NOMO-1 treated with DMSO at 0.1 percent for 48 hours (cell line): ENCODE results near the gene SORCS3.

Experiments
- DNase-seq: peaks from one replicate; lab custom pipeline; 2025; ENCODE audit not compliant: unreplicated experiment; lab: John Stamatoyannopoulos, UW

Gene SORCS3

GRCh38 chr10:104774234-104774633, 133.1 kb downstream of the SORCS3 start:
- DNase-seq = no peak

GRCh38 chr10:104777086-104777799, 136.2 kb downstream of the SORCS3 start:
- no peak for DNase-seq

- no peak for DNase-seq
Measured at GRCh38 chr10:104778371-104778770, 137.3 kb downstream of the SORCS3 start.

- no peak for DNase-seq
Measured at GRCh38 chr10:104779701-104780100, 138.6 kb downstream of the SORCS3 start.

GRCh38 chr10:104780165-104780564, 139.1 kb downstream of the SORCS3 start:
- DNase-seq = no peak

GRCh38 chr10:104780946-104781595, 140.0 kb downstream of the SORCS3 start:
- no peak for DNase-seq

- DNase-seq = no peak
Measured at GRCh38 chr10:104784452-104784851, 143.4 kb downstream of the SORCS3 start.

GRCh38 chr10:104791471-104791870, 150.4 kb downstream of the SORCS3 start:
- DNase-seq = no peak

- no peak for DNase-seq
Measured at GRCh38 chr10:104795411-104795810, 154.3 kb downstream of the SORCS3 start.

GRCh38 chr10:104796823-104797222, 155.7 kb downstream of the SORCS3 start:
- no peak for DNase-seq

GRCh38 chr10:104802941-104803340, 161.9 kb downstream of the SORCS3 start:
- DNase-seq = no peak

GRCh38 chr10:104804880-104805279, 163.8 kb downstream of the SORCS3 start:
- no peak for DNase-seq

GRCh38 chr10:104806801-104807200, 165.7 kb downstream of the SORCS3 start:
- no peak for DNase-seq

GRCh38 chr10:104807581-104808310, 166.7 kb downstream of the SORCS3 start:
- DNase-seq = no peak

- no peak for DNase-seq
Measured at GRCh38 chr10:104809288-104810090, 168.4 kb downstream of the SORCS3 start.

- DNase-seq = no peak
Measured at GRCh38 chr10:104811166-104811565, 170.1 kb downstream of the SORCS3 start.

GRCh38 chr10:104816501-104816900, 175.4 kb downstream of the SORCS3 start:
- DNase-seq = no peak

- no peak for DNase-seq
Measured at GRCh38 chr10:104819731-104820130, 178.6 kb downstream of the SORCS3 start.

GRCh38 chr10:104822088-104822487, 181.0 kb downstream of the SORCS3 start:
- DNase-seq = no peak

- DNase-seq = peak; percentile 2
Measured at GRCh38 chr10:104824380-104825006, 183.4 kb downstream of the SORCS3 start.

- DNase-seq = no peak
Measured at GRCh38 chr10:104831272-104831671, 190.2 kb downstream of the SORCS3 start.
